ENCODE results near the gene HDAC4.

The HDAC4 gene

GRCh38 chr2:239067196-239067865 is 333.5 kb downstream of the HDAC4 start:
- DNase-seq: no peak

DNA sequence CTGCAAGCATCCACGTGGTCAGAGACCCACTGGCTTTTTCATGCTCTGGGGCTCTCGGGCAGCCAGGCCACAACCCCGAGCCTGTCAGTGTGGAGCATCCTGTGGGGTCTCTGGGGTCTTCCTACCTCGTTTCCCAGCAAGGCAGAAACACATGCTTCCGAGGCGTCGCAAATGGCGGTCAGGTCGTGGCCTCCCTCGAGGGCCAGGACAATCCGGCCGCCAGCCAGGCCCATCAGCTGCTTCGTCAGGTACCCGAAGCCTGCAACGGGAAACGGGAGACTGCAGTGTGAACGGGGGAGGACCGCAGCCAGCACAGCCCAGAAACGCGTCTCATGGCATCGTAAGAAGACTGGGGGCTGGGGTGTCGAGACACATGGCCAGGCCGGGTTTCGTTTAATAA is 334.2 kb downstream of the HDAC4 start:
- DNase-seq: no peak

- DNase-seq: no peak
Observed at GRCh38 chr2:239065962-239066361, 334.9 kb downstream of the HDAC4 start.

- DNase-seq: no peak
Observed at GRCh38 chr2:239065537-239065936, 335.3 kb downstream of the HDAC4 start.

DNA sequence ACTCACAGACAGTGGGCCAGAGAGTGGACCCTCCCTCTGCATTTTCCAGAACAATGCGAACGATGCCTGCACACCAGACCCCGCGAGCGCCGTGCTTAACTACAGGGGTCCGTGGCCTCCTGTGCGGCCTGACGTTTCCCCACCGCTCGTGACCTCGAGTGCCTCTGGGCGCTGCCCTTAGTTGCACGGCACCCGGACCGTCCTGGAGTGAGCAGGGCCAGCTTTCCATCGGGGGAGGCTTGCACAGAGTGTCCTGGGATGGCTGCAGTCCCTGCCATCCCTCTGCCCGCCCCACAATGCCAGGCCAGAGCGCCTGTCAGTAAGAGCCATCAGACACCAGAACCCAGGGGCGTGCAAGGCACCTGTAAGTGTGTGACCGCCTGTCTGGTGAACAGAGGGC is 335.9 kb downstream of the HDAC4 start:
- no peak for DNase-seq

- no peak for DNase-seq
Observed at GRCh38 chr2:239064253-239064652, 336.6 kb downstream of the HDAC4 start.

- no peak for DNase-seq
Observed at GRCh38 chr2:239062743-239063142, 338.1 kb downstream of the HDAC4 start.

GRCh38 chr2:239061824-239062570 is 338.8 kb downstream of the HDAC4 start:
- DNase-seq: no peak

DNA sequence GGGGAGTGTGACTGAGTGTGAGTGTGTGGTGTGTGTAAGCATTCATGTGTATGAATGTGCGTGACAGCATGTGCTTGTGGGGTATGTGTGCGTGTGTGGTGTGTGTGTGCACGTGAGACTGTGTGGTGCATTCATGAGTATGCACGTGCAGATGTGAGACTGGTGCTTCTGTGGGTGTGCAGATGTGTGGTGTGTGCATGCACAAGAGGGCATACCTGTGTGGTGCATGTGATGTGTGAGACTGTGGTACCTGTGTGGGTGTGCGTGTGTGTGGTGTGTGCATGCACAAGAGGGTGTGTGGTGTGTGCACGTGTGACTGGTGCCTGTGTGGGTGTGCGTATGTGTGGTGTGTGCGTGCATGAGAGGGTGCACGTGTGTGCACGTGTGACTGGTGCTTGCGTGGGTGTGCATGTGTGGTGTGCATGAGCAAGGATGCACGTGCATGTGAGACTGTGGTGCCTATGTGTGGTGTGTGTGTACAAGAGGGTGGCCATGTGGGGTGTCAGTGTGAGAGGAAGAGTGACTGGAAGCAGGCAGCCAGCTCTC is 339.6 kb downstream of the HDAC4 start:
- no peak for DNase-seq

DNA sequence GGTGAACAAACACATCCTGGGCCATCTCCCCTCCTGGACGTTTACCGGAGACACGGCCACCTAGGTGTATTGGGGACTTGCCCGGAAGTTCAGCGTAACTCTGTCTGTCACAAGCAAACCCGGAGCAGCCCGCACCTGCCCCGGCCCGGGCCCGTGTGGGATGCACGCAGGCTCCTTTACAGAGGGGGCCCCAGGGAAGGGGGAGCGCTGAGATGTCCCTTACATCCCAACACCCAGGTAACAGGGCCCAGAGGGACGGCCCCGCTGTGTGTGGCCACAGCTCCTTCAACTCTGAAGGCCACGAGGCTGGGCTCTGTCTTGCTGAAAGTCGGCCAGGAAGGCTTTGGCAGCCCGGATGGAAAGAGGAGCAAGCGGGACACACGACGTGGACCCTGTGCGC is 340.1 kb downstream of the HDAC4 start:
- DNase-seq: no peak

GRCh38 chr2:239059854-239060253 is 341.0 kb downstream of the HDAC4 start:
- no peak for DNase-seq

- no peak for DNase-seq
Observed at GRCh38 chr2:239058766-239059165, 342.1 kb downstream of the HDAC4 start.

DNA sequence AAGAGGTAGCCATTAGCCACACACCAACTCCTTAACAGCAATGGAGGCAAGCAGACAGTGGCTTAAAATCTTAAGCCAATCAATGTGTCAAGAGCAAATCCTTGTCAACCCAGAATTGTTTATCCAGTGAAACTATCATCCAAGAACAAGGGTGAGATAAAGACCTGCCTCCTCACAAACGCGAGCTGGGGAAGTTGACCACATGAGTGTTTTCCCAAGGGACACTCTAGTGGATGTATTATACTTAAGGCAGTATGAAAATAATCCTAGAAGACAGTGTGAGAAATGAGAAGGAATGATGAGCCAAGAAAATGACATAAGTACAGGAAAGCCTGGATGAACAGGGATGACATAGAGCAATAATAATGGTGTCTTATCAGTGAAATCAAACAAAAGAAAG is 343.3 kb downstream of the HDAC4 start:
- DNase-seq: no peak

DNA sequence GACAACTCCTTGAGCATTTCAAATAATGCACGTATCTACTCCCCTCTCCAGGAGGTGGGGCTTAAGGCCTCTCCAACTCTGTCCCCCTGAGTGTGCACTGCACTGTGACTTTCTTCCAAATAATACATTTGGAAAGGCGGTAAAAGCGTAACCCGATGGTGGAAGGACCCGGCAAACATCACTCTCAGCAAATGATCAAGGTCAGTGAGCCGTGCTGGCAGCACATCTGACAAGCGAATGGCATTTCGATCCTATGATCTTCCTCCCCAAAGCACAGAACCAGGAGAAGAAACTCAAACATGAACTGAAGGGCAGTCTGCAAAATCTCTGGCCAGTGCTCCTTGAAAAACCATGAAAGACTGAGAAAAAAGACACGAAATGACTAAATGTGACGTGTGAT is 344.2 kb downstream of the HDAC4 start:
- no peak for DNase-seq

DNA sequence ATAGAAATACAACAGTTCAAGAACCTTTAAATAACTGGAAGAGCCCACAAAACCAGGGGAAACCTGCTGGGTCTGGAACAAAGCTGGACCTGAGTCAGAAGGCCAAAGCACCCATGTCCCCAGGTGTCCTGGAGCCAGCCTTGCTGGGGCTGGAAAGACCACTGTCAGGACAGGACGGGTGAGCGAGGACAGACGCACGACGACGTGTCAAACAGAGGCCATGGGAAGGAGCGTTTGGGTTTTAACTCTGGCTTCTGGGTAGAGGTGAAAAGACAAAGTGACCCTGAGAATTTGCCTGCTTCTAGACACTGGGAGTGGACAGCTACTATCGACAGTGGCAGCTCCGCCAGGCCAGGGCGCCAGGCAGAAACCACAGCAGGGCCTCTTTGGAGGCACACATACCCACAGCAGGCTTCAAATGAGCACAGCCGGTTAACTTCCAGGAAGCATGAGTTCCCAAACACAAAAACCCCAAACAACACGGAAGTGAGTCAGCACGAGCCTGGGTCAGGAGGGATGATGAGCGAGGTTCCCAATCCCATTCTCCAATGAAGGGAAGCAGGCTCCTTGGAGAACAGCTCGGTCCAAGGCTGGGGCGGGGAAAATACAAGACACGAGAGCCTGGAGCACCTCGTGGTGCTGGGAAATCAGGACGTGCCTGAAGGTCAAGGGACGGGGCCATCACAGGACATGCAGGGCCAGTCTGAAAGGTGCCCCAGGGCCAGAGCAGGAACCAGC is 344.9 kb downstream of the HDAC4 start:
- DNase-seq: no peak

- no peak for DNase-seq
Observed at GRCh38 chr2:239054921-239055320, 345.9 kb downstream of the HDAC4 start.

- no peak for DNase-seq
Observed at GRCh38 chr2:239053801-239054503, 346.9 kb downstream of the HDAC4 start.

DNA sequence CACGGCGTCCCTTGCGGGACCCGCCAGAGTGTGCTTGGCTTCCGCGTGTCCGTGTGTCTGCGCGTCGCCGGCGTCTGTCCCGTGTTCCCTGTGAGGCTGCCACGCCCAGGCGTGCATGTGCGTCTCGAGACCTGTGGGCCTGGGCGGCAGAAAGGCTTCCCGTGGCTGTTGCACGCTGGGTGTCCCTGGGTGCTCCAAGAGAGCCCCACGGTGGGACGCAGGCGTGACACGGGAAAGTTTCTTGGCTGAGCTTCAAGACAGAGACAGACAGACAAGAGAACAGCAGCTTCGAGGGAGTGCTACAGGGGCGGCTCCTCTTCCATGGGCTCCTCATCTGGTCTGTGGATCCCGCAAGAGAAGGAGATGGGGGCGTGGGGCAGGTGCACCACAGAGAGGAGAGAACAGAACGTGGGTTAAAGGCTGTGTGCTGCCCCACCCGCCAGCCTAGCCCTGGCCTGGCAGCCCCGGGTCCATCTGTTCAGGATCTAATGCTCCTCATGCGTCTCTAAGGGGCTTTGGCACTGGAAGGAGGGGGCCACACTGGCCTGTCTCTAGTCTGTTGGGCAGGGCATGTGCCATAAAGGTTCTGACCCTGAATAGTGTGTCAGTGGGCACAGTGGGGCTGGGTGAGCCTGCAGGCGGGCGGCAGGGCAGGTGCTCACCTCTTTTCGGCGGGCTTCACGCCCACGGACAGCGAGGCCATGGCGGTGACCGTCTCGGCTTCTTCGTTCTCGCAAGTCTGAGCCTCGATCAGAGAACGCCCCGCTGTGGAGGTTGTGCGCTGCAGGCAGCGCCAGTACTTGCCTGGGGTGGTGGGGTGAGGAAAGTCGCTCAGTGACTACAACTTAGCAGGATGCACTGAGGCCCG is 347.8 kb downstream of the HDAC4 start:
- no peak for DNase-seq

DNA sequence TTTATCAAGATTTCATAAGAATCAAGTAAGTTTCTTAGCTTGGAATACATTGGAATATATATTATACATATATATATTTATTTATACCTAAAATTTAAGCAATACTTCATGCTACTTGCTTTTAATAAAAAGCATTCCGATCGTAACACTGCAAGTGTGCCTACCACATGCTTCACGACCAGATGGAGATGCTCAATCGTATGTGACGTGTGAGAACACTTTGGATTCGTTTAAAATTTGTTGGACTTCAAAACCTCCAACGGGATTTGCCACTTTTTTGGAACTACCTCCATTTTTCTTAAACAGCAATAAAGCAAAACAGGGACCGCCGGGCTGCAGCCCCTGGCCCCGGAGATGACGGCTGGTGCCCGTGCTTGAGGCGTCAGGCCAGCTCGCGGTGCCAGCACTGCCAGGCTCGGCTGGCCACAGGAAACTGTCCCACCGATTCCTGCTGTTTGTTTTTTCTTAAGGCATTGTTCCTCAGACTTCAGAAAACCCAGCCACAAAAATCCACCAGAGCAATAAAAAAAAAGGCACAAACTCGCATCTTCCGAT is 348.9 kb downstream of the HDAC4 start:
- DNase-seq: no peak

GRCh38 chr2:239050252-239050649 is 350.6 kb downstream of the HDAC4 start:
- DNase-seq: no peak

- no peak for DNase-seq
Observed at GRCh38 chr2:239049421-239050251, 351.2 kb downstream of the HDAC4 start.

Measured in DMS153 (cell line).